DOHH2 (cell line): Measurements from ENCODE around the gene NAA30.
"Not testable (repeated sequence)": the region's sequence is repeated elsewhere in the genome, so short reads cannot be mapped to it uniquely, and the experiment has no call there.

Source experiments
- H3F3A ChIP-seq: fragments of 200-600 bp; sonication (generic), shearing (Covaris generic); 2 replicates; pipeline ENCODE4 v1.6.0; 2016; ENCODE audit warnings: antibody characterized with exemption, mild to moderate bottlenecking; ENCODE audit not compliant: control insufficient read depth, insufficient read depth
- H3K27ac ChIP-seq: fragments of 200-600 bp; sonication (generic); 2 replicates; pipeline ENCODE4 v1.5.1; 2014; ENCODE audit warnings: low read depth, mild to moderate bottlenecking, low read length, moderate library complexity
- H3K27me3 ChIP-seq: fragments of 200-600 bp; sonication (generic); 2 replicates; pipeline ENCODE4 v1.6.1; 2014; ENCODE audit warnings: mild to moderate bottlenecking, low read length, mixed read lengths; ENCODE audit not compliant: control insufficient read depth
- H3K36me3 ChIP-seq: fragments of 200-600 bp; sonication (generic); 2 replicates; pipeline ENCODE4 v1.6.1; 2014; ENCODE audit warnings: mild to moderate bottlenecking, low read length, moderate library complexity, mixed read lengths; ENCODE audit not compliant: control insufficient read depth
- H3K4me1 ChIP-seq: fragments of 200-600 bp; sonication (generic); 2 replicates; pipeline ENCODE4 v1.6.1; 2014; ENCODE audit warnings: mild to moderate bottlenecking, low read length, mixed read lengths; ENCODE audit not compliant: control insufficient read depth
- H3K4me2 ChIP-seq: fragments of 200-600 bp; sonication (generic); 2 replicates; pipeline ENCODE4 v1.6.0; 2014; ENCODE audit warnings: mild to moderate bottlenecking, low read length, moderate library complexity
- H3K4me3 ChIP-seq: fragments of 200-600 bp; sonication (generic); 2 replicates; pipeline ENCODE4 v1.5.1; 2014; ENCODE audit warnings: mild to moderate bottlenecking, low read length, mixed read lengths
- H3K79me2 ChIP-seq: fragments of 200-600 bp; sonication (generic); 2 replicates; pipeline ENCODE4 v1.6.1; 2014; ENCODE audit warnings: mild to moderate bottlenecking, low read length, mixed read lengths; ENCODE audit not compliant: control insufficient read depth
- H3K9me2 ChIP-seq: fragments of 200-600 bp; sonication (generic); replicated peaks from 2 replicates; pipeline ENCODE4 v1.6.1; 2014; ENCODE audit warnings: mild to moderate bottlenecking, low read length, mixed read lengths; ENCODE audit not compliant: control insufficient read depth
- H3K9me3 ChIP-seq: fragments of 200-600 bp; sonication (generic); 2 replicates; pipeline ENCODE4 v1.6.1; 2014; ENCODE audit warnings: antibody characterized with exemption, low read length, mixed read lengths; ENCODE audit not compliant: control insufficient read depth, insufficient read depth
- H4K20me1 ChIP-seq: fragments of 200-600 bp; sonication (generic); 2 replicates; pipeline ENCODE4 v1.6.0; 2014; ENCODE audit warnings: low read depth, mild to moderate bottlenecking, antibody characterized with exemption, low read length, moderate library complexity; ENCODE audit not compliant: control insufficient read depth, insufficient read depth
- EZH2phosphoT487 ChIP-seq: fragments of 200-600 bp; sonication (generic); IDR thresholded peaks from 2 replicates; pipeline ENCODE4 v1.6.1; 2017; ENCODE audit warnings: borderline replicate concordance, mild to moderate bottlenecking, antibody characterized with exemption, low read length, moderate library complexity, mixed read lengths
- TF ChIP-seq, protein P1 (sequence below): fragments of 200-600 bp; sonication (generic); IDR thresholded peaks from one replicate; pipeline ENCODE4 v1.5.1; 2014; ENCODE audit warnings: antibody characterized with exemption, mild to moderate bottlenecking, low read depth, low read length; ENCODE audit not compliant: poor library complexity, severe bottlenecking

The NAA30 gene

DNA sequence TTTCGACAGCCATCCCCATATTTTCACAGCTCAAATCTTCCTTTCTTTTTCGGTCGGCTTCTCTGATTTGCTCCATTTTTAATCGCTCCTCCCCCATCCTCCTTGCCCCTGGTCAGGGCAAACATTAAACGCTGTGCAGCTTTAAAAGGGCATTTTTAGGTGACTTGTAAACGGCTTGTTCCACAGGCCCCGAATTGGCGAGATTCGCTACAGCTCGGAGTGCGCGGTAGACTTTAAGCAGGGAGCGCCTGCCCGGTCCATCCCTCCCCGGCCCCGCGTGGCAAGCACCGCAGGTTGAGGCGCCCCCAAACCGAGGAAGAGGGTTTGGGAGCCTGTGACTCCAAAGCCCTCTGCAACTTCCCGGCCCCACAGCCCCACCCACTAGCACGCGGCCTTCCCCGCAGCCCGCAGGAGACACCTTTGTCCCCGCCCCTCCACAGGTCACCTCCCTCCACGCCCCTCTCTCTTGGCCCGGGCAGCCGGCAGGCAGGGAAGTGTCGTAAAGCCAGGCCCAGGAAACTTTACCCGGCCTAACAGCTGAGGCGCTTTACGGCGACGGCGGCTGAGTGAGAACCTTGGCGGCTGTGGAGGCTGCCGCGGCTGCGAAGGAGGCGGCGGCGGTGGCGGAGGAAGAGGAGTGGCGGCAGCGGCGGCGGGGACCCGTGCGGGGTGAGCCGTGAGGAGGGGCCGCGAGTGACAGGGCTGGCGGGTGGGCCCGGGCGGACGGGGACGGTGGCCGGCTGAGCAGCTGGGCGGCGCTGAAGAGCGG, at the start of gene NAA30:
TSS of gene NAA30 (plus strand) at position 550 of the 769 bp plus-strand sequence. CDS start 372 bp downstream, outside the sequence.
- H3K79me2 ChIP-seq, result peaks cover 47% of the 10 kb centered on the region
- H3K36me3 ChIP-seq, result peaks cover 38% of the 10 kb centered on the region
- H3K27ac ChIP-seq, result peak within 1 kb of the TSS; percentile 43
- no peaks in the 10 kb centered on the region for H3K9me3 ChIP-seq
- no peaks in the 10 kb centered on the region for H3K9me2 ChIP-seq
- H4K20me1 ChIP-seq, result no peaks in the 10 kb centered on the region; the same call in 1 of the 2 replicates
- H3K4me2 ChIP-seq, result peak within 1 kb of the TSS; percentile 81
- no peak for TF ChIP-seq EZH2phosphoT487
- TF ChIP-seq, protein P1, sequence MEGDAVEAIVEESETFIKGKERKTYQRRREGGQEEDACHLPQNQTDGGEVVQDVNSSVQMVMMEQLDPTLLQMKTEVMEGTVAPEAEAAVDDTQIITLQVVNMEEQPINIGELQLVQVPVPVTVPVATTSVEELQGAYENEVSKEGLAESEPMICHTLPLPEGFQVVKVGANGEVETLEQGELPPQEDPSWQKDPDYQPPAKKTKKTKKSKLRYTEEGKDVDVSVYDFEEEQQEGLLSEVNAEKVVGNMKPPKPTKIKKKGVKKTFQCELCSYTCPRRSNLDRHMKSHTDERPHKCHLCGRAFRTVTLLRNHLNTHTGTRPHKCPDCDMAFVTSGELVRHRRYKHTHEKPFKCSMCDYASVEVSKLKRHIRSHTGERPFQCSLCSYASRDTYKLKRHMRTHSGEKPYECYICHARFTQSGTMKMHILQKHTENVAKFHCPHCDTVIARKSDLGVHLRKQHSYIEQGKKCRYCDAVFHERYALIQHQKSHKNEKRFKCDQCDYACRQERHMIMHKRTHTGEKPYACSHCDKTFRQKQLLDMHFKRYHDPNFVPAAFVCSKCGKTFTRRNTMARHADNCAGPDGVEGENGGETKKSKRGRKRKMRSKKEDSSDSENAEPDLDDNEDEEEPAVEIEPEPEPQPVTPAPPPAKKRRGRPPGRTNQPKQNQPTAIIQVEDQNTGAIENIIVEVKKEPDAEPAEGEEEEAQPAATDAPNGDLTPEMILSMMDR, result no peak
- no peaks in the 10 kb centered on the region for H3K27me3 ChIP-seq
- H3F3A ChIP-seq, result no peaks in the 10 kb centered on the region
- peak within 1 kb of the TSS; percentile 78 for H3K4me3 ChIP-seq
- peaks cover 28% of the 10 kb centered on the region for H3K4me1 ChIP-seq

DNA sequence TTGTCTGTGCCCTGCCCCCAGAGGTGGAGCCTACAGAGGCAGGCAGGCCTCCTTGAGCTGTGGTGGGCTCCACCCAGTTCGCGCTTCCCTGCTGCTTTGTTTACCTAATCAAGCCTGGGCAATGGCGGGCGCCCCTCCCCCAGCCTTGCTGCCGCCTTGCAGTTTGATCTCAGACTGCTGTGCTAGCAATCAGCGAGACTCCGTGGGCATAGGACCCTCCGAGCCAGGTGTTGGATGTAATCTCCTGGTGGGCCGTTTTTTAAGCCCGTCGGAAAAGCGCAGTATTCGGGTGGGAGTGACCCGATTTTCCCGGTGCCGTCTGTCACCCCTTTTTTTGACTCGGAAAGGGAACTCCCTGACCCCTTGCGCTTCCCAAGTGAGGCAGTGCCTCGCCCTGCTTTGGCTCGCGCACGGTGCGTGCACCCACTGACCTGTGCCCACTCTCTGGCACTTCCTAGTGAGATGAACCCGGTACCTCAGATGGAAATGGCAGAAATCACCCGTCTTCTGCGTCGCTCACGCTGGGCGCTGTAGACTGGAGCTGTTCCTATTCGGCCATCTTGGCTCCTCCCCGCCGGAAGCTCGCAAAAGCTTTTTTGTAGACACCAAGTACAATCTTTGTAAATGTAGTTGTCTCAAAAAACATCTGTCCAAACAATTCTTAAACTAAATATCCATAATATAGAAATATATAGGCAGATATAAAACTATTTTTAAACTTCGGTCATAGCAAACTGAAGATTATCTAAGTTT, 46.7 kb upstream of the NAA30 start:
- not testable (repeated sequence) for H4K20me1 ChIP-seq, H3K9me3 ChIP-seq, H3F3A ChIP-seq, H3K79me2 ChIP-seq, H3K4me3 ChIP-seq, H3K4me1 ChIP-seq, H3K36me3 ChIP-seq, H3K27ac ChIP-seq, H3K9me2 ChIP-seq, H3K4me2 ChIP-seq, H3K27me3 ChIP-seq

DNA sequence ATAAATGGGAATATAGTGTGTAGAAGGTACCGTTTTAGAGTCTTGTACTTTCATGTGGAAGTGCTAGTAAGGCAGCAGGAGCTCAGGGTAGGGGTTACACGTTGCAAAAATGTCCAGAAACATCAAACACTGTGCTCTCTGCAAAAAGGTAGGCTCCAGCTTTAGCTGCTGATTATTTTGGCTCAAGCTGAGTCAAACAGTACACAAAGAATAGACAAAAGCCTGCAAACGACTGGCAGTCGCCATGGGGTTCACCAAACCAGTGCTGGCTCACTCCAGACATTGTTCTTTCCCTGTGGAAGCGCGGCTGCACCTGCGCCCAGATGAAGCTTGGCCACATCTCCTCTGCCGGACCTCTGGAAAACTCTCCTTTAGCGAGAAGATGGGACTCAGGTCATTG, 45.3 kb upstream of the NAA30 start:
- TF ChIP-seq, protein P1, result no peak
- TF ChIP-seq EZH2phosphoT487, result no peak
- H3K79me2 ChIP-seq, result no peaks in the 10 kb centered on the region
- no peaks in the 10 kb centered on the region for H3K36me3 ChIP-seq
- no peaks in the 10 kb centered on the region for H4K20me1 ChIP-seq
- no peak overlapping the region for H3K27ac ChIP-seq
- H3K4me1 ChIP-seq, result no peaks in the 10 kb centered on the region
- no peak overlapping the region for H3K4me3 ChIP-seq
- H3K9me2 ChIP-seq, result no peaks in the 10 kb centered on the region
- no peaks in the 10 kb centered on the region for H3K9me3 ChIP-seq
- no peaks in the 10 kb centered on the region for H3K27me3 ChIP-seq
- no peaks in the 10 kb centered on the region for H3F3A ChIP-seq
- H3K4me2 ChIP-seq, result no peak overlapping the region

DNA sequence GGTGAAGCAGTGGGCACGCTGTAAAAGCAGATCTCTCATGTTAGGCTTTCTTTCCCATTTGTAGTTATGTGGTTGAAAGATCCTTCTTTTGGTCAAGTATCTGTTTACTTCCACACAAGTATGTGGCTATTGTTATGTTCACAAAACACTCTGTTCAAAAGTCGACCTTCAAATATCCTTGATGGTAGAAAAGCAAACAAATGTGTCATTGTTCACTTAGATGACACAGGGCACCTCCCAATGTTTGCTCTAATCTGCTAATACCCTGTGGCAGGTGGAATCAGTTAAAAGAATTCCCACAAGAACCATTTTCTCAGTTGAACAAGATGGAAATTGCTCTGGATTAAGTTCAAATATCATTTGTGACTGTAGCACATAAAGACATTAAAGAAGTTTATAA, 43.6 kb upstream of the NAA30 start:
- Histone ChIP-seq H3K27ac (no peak overlapping the region), H3F3A (no peaks in the 10 kb centered on the region), H3K27me3 (no peaks in the 10 kb centered on the region), H4K20me1 (no peaks in the 10 kb centered on the region), H3K4me3 (no peak overlapping the region), H3K4me2 (no peak overlapping the region), H3K9me2 (no peaks in the 10 kb centered on the region), H3K36me3 (no peaks in the 10 kb centered on the region), H3K4me1 (no peaks in the 10 kb centered on the region), H3K79me2 (no peaks in the 10 kb centered on the region), H3K9me3 (no peaks in the 10 kb centered on the region)
- TF ChIP-seq, protein P1, result no peak
- TF ChIP-seq EZH2phosphoT487, result no peak
